ENCODE measurements around the gene ASH1L.
"Not testable (repeated sequence)": the region's sequence is repeated elsewhere in the genome, so short reads cannot be mapped to it uniquely, and the experiment has no call there.

Gene ASH1L

DNA sequence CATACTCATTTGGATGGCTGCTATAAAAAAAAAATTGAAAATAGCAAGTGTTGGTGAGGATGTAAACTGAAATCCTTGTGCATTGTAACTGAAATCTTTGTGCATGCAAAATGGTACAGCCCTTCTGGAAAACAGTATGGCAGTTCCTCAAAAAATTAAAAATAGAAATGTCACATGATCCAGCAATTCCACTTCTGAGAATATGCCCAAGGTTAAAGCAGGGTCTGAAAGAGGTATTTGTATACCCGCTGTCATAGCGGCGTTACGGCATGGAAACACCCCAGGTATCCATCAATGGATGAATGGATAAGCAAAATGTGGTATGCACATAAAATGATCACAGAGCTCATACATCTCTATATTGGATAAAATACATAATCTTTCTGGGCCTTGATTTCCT is 125.2 kb downstream of the ASH1L start:
- no peak for DNase-seq

GRCh38 chr1:155433831-155434389 is 128.7 kb downstream of the ASH1L start:
- peak; percentile 42 for DNase-seq

- peak; percentile 45 for DNase-seq
These were observed 129.3 kb downstream of the ASH1L start for GRCh38 chr1:155433128-155433830.

DNA sequence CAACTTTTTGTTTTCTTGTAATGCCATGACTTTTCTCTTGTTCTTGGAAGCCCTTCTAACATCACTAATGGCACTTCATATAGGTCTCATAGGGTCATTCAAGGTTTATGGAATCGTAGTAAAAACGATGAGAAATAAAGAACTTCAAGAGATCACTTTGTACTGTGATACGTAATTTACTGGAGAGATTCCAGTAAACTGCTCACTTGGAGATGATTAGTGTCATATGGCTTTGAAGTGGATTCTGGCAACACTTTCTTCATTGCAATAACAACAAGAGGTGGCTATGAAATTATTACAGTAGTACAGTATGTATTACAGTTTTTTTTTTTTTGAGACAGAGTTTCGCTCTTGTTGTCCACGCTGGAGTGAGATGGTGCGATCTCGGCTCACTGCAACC is 138.5 kb downstream of the ASH1L start:
- no peak for DNase-seq

GRCh38 chr1:155420788-155421187 is 141.8 kb downstream of the ASH1L start:
- peak; percentile 38 for DNase-seq

DNA sequence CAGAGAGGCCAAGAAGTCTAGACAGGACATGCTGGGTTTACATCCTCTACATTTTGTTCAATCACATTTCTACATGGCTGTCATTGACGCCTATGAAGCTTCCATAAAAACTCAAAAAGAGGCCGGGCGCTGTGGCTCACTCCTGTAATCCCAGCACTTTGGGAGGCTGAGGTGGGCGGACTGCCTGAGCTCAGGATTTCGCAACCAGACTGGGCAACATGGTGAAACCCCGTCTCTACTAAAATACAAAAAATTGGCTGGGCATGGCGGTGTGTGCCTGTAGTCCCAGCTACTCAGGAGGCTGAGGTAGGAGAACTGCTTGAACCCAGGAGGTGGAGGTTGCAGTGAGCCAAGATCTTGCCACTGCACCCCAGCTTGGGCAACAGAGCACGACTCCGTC is 150.8 kb downstream of the ASH1L start:
- DNase-seq: not testable (repeated sequence)

- no peak for DNase-seq
These were observed 151.7 kb downstream of the ASH1L start for GRCh38 chr1:155410931-155411330.

DNA sequence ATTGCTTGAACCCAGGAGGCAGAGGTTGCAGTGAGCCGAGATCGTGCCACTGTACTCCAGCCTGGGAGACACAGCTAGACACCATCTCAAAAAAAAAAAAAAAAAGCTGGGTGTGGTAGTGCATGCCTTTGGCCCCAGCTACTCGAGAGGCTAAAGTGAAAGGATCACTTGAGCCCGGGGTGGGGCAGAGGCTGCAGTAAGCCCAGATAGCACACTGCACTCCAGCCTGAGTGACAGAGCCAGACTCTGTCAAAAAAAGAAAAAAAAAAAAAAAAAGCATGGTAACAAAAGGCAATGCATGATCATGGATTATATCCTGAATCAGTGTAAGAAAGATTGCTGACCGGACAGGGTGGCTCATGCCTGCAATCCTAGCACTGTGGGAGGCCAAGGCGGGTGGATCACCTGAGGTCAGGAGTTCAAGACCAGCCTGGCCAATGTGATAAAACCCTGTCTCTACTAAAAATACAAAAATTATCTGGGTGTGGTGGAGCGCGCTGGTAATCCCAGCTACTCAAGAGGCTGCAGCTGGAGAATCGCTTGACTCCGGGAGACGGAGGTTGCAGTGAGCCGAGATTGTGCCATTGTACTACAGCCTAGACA is 165.6 kb downstream of the ASH1L start:
- DNase-seq: no peak

GRCh38 chr1:155392898-155393411 is 169.6 kb downstream of the ASH1L start:
- no peak for DNase-seq

GRCh38 chr1:155389826-155390225 is 172.8 kb downstream of the ASH1L start:
- DNase-seq: no peak

DNA sequence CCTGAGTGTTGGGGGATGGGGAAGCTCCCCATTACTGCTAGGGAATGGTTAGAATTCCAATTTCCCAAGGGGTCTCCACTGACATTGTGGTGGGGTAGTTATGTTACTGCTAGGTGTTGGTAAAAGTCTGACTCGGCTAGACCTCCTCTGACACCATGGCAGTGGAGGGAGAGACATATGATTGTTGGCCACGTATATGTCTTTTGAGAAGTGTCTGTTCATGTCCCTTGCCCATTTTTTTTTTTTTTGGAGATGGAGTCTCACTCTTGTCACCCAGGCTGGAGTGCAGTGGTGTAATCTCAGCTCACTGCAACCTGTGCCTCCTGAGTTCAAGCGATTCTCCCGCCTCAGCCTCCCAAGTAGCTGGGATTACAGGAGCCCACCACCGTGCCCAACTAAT is 176.8 kb downstream of the ASH1L start:
- not testable (repeated sequence) for DNase-seq

DNA sequence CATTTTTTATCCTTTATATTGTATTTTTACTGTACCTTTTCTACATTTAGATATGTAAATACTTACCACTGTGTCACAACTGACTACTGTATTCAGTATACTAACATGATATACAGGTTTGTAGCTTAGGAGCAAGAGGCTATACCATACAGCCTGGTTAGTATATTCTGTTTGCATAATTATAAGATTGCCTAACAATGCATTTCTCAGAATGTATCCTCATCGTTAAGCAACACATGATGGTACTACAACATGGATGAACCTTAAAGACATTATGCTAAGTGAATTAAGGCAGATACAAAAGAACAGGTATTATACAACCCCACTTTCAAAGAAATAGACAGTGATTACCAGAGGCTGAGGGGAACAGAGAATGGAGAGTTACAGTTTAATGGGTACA is 179.2 kb downstream of the ASH1L start:
- no peak for DNase-seq

DNA sequence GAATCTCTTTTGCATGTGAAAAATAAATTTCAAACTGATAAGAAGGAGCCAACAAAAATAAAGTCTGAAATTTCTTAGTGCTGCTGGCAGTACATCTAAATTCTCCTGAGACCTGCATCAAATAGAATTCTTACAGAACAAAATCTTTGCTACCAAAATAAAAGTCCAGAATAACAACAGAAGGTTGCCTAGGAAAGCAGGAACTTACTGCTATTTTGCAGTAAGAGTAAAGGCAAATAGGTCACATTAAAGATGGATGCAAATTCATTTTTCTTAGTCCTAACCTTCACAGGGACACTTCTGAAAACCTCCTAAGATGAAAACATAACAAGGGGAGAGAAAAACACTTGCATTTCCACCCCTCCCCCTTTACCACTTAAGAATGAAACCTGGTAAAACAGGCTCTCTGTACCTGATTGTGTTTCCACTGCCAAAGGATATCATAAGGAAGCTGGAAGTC is 182.9 kb downstream of the ASH1L start:
- DNase-seq: no peak

- DNase-seq: no peak
These were observed 183.4 kb downstream of the ASH1L start for GRCh38 chr1:155379180-155379579.

DNA sequence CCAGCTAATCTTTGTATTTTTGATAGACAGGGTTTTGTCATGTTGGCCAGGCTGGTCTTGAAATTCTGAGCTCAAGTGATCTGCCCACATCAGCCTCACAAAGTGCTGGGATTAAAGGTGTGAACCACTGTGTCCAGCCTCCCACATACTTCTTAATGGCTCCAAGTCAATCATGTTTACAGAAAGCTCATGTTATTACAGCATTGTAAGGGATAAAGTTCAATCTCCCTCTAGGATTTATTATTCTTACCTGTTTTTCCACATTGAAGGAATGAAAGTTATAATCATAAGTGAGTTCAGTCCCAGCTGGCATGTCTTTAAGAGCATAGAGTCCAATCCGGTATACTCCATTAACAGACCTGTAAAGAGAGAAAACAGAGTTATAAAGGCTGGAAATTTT is 202.6 kb downstream of the ASH1L start:
- no peak for DNase-seq

DNA sequence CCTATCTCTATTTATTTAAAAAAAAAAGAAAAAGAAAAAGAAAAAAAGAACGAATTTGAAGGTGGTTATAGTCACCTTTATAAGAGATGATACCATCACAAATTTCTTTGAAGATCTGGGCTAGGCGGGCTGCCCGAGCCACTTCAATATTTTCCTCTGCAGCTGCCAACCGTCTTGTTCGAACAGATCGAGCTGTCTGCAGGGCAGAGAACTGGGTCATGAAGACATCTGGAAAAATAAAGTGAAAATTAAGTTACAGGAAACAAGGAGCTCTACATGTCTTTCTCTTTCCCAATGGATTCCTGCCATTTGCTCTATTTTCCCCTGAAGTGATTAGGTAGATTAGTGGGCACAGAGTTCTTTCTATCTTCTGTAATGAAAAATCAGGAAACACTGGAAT is 210.0 kb downstream of the ASH1L start:
- no peak for DNase-seq

DNA sequence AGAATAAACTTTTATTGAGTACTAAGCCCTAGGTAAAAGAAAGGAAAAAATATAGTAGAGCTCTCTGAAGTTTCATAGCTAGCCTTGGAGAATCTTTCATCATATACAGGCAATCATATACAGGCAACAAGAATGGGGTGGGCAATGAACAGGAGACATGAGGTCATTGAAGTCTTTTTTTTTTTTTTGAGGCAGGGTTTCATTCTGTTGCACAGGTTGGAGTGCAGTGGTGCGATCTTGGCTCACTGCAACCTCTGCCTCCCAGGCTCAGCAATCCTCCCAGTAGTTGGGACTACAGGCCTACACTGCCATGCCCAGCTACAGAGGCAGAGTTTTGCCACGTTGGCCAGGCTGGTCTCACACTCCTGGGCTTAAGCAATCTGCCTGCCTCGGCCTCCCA is 219.8 kb downstream of the ASH1L start:
- no peak for DNase-seq

DNA sequence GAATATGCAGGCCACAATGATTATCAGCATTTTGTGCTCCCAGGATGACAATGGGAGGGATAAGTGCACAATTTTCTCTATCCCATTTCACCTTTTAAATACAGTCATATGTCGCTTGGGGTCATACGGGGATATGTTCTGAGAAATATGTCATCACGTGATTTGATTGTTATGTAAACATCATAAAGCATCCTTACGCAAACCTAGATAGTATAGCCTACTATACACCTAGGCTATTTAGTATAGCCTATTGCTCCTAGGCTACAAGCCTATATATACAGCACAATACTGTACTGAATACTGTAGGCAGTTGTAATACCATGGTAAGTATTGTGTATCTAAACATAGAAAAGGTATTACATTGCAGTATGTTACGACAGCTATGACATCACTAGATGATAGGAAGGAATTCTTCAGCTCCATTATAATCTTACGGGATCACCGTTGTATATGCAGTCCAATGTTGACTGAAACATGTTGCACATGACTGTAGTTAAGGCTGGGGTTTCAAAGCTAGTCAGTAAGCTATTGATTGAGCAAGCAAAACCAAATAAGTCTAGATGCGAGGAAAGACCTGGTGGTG is 223.0 kb downstream of the ASH1L start:
- no peak for DNase-seq

DNA sequence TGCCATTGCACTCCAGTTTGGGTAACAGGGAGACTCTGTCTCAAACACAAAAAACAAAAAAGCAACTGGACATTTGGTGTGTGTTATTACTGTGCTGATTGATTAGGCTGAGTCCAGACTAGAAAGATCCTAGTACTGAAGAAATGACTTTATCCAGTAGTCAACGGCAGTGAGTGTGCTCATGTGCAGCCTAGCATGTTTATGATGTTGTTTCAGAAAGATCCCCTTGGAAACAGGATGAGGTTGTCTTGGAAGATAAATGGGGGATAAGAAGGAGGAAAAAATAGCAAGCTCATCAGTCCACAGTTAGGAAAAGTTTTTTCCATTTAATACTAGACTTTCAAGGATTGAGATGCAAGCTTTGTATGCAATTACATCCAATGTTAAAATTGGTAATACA is 227.6 kb downstream of the ASH1L start:
- DNase-seq: no peak

- peak; percentile 51 for DNase-seq
These were observed 232.5 kb downstream of the ASH1L start for GRCh38 chr1:155329980-155330598.

GRCh38 chr1:155328856-155329255 is 233.7 kb downstream of the ASH1L start:
- peak; percentile 5 for DNase-seq

DNA sequence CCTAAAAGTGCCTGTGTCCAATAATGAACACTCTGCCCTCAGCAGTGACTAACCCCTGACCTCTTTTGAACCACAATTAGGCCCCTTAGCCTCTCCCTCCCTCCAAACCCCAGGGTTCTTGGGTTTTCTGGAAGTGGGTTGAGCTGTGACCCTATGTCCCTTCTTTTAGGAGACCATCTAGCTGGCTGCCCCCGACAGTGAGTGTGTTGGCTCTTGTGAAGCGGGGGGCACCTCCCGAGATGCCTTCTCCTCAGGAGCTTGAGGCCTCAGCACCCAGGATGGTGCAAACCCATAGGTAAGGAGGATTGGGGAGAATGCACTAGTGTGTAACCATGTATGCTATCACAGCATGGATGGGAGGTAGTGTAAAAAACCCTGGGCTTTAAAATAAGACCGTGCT is 234.6 kb downstream of the ASH1L start:
- no peak for DNase-seq

GRCh38 chr1:155326631-155327037 is 236.0 kb downstream of the ASH1L start:
- no peak for DNase-seq

All from activated CD8-positive, alpha-beta memory T cell treated with anti-CD3 and anti-CD28 coated beads for 24 hours (primary cell).